IPS-18c (cell line): ENCODE data around the gene MARCO.

Source experiments
- H3K4me3 ChIP-seq: 2 replicates; pipeline ENCODE4 v1.7.0; 2013; ENCODE audit warnings: low read depth, mild to moderate bottlenecking, low read length, moderate library complexity; ENCODE audit not compliant: insufficient read depth
- H3K9me3 ChIP-seq: one replicate; pipeline ENCODE4 v1.6.1; 2013; ENCODE audit warnings: mild to moderate bottlenecking, low read length, moderate library complexity; ENCODE audit not compliant: control insufficient read depth, insufficient read depth

MARCO gene

DNA sequence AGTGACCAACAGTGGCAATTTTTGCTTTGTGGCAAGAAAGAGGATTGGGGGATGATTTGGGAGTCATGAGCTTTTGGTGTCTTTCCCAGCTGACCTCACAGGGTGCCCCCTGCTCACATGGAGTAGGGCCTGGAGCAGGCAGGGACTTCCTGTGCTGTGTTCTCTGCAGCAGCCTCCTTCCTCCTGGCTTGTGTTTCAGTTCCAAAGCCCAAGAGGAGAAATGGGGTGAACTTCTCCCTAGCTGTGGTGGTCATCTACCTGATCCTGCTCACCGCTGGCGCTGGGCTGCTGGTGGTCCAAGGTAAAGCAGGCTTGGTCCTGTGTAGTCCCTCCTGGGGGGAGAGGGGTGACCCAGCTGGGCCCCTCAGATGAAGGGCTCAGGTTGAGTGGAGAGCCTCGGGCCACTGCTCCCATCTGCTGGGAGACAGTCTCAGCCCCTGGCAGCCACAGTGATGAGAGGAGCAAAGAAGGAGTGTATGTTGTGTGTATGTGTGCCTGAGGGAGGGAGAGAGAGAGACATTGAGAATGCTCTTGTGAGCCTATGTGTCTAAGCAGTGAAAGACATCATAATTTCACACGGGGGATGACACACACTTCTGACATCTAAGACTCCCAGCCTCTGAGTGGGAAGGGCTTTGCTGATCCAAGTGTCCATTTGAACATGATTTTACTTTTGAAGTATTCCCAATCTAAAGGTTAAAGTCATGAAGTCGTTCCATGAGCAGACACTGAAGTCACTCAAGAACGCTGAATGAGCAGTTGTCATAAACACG is 27.2 kb downstream of the MARCO start:
- Histone ChIP-seq H3K9me3 (no peaks in the 10 kb centered on the region), H3K4me3 (no peak overlapping the region)

DNA sequence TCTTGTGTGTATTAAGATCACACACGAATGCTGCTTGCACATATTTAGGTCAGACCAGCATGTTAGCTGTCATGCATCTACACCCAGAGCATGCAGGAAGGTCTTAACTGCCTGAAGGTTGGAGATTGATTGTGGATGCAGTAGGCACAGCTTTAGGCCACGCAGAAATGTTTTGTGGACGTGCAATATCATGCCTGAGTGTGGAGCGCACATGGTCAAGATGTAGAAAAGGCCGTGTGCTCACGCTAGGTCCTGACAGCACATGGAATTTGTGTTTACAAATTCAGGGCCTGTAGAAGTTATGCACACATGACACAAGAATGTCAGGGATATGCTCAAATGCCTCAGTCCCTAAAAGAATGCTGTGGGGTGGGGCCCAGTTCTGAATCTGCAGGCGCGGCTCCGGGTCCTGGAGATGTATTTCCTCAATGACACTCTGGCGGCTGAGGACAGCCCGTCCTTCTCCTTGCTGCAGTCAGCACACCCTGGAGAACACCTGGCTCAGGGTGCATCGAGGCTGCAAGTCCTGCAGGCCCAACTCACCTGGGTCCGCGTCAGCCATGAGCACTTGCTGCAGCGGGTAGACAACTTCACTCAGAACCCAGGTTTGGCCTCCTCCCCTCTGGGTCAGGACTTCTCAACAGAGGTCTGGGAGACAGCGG is 27.9 kb downstream of the MARCO start:
- no peaks in the 10 kb centered on the region for H3K9me3 ChIP-seq
- H3K4me3 ChIP-seq: no peak overlapping the region

DNA sequence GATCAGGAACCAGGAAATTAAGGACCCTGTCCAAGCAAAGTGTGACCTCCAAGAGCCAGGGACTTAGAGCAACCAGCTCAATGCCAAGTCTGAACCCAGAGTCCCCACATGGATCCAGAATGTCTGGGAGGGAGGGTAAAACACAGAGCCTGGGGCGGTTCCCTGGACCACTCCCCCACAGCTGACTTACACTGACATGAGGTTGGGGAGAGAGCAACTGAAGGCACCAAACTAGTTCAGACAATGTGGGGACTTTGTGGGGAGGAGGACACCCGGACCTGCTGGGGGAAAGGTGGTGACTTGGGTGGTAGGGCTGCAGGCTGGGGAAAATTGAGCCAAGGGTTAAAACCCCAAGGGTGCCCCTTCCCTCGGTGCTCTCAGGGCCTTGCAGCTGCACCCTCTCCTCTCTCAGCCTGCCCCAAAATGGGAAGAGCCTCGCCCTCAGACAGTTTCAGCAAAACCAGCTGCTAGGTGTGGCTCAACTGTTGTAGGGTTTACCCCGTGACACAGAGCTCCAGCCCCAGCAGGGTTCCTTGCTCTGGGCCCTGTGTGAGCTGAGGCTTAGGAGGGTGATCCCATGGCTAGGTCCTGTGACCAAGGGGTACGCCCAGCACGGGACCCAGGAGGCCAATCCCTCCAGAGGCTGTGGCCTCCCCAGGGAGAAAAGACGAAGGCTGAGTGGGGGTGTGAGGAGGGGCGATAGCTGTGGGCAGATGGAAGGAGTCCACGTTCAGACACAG is 28.6 kb downstream of the MARCO start:
- no peak overlapping the region for H3K4me3 ChIP-seq
- no peaks in the 10 kb centered on the region for H3K9me3 ChIP-seq

DNA sequence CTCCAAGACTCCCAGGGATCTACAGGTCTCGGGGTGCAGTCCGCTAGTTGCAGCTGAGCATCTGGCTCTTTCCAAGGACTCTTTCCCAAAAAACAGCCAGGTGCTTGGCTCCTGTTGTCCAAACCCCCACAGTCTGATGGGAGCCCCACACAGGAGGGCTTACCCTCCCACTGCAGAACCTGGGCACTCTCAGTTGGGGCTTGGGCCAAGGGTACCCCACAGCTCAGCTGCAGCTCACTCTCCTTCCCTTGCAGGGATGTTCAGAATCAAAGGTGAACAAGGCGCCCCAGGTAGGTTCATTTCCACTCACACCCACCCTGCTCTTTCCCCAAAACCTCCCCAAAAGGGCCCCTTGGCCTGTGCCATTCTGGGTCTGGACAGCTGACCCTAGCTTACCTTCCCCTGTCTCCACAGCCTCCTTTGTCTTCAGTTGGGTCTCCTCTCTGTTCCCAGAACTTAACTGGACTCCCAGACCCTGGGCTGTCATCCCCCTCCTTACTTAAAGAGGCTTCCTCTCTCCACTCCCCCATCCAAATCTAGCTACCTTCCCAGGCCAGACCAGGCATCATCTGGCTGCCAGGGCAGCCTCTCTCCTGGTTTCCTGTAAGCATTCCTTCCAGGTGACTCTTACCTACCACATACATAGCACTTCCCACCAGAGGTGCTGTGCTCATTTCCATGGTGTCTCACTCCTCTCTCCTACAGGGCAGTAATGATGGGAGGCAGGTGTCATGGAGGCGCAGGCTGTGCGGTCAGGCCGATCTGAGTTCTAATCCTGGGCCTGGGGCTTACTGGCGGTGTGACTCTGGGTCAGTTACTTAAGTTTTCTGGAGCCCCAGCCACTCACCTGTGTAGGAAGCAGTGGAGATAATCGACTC is 29.5 kb downstream of the MARCO start:
- Histone ChIP-seq H3K4me3 (no peak overlapping the region), H3K9me3 (no peaks in the 10 kb centered on the region)

- H3K4me3 ChIP-seq: no peak overlapping the region
- no peaks in the 10 kb centered on the region for H3K9me3 ChIP-seq
These were observed 31.6 kb downstream of the MARCO start for GRCh38 chr2:118973542-118973951.

- Histone ChIP-seq H3K4me3 (no peak overlapping the region), H3K9me3 (no peaks in the 10 kb centered on the region)
These were observed 32.4 kb downstream of the MARCO start for GRCh38 chr2:118974103-118974993.

DNA sequence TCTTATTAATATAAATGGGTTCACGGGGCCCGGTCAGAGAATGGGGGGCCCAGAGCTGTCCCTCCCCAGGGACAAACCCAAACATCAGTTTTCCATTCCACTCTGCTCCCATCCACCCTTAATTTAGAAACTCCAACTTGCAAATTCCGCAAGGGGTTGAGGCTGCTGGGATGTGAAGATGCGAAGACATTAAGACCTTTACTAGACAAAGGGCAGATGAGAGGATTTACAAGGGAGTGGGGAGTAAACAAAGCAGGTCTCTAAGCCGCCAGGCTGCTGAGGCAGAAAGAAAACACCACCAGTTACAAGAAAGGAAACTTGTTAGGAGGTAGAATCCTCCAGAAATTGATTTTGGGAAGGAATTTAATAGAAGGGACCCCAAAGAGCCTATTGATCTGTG is 33.1 kb downstream of the MARCO start:
- H3K9me3 ChIP-seq: no peaks in the 10 kb centered on the region
- H3K4me3 ChIP-seq: no peak overlapping the region

DNA sequence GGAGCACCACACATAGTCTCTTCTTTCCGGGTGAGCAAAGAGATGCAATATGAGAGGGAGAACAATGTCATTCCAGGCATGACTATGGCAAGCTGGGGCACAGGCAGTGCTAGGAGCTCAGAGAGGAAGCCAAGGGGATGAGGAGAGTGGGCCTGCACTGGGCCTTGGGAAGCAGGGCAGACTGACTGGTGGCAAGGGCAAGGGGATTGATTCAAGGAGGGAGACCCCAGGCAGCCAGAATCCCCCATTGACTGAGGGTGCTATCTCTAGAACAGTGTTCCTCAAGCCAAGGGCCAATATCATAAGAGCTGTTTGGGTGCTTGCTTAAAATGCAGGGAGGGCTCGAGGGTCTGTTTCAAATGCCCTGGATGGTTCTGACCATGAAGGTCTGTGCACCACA is 36.1 kb downstream of the MARCO start:
- no peak overlapping the region for H3K4me3 ChIP-seq

GRCh38 chr2:118979152-118979861 is 37.3 kb downstream of the MARCO start:
- H3K9me3 ChIP-seq: no peaks in the 10 kb centered on the region
- H3K4me3 ChIP-seq: no peak overlapping the region

More for the DNA sequence above, 36.1 kb downstream of the MARCO start:
- no peaks in the 10 kb centered on the region for H3K9me3 ChIP-seq

GRCh38 chr2:118980022-118980421 is 38.0 kb downstream of the MARCO start:
- Histone ChIP-seq H3K9me3 (no peaks in the 10 kb centered on the region), H3K4me3 (no peak overlapping the region)

- H3K4me3 ChIP-seq: no peak overlapping the region
- H3K9me3 ChIP-seq: no peaks in the 10 kb centered on the region
These were observed 38.6 kb downstream of the MARCO start for GRCh38 chr2:118980573-118980972.

DNA sequence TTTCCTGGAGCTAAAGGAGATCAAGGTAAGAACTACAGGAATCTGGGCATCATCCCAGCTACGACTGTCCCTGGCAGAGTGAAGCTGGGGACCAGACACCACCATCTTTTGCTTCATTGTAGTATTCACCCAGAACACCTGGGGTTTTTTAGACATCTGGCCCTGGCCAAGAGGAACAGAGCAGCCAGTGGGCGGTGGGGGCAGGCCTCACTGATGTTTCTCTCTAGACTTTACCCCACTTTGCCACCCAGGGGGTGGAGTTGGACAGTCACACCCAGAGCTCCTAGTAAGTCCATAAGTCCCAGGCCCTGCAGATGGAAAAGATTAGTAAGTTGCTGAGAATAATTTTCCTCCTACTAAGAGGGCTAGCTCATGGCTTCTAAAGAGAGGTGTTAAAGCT is 39.6 kb downstream of the MARCO start:
- H3K4me3 ChIP-seq: no peak overlapping the region
- no peaks in the 10 kb centered on the region for H3K9me3 ChIP-seq

- Histone ChIP-seq H3K9me3 (no peaks in the 10 kb centered on the region), H3K4me3 (no peak overlapping the region)
These were observed 40.0 kb downstream of the MARCO start for GRCh38 chr2:118982039-118982438.

DNA sequence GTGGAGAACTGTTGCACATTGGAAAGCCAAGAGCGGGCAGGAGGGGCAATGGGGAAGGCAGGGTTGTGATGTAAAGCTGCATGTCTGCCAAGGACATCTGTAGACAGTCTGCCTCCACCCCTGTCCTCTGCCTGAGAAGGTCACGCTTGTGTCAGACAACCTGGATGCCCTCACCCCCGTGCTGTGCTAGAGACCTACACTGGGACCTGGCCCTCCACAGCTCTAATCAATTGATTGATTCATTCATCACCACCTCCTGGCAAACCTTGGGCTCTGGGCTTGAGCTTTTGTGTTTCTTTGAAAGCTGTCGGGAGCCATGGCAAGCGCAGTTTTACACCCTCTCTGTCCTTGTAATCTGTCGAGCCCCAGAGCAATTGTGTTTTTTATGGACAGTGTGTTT is 41.1 kb downstream of the MARCO start:
- Histone ChIP-seq H3K4me3 (no peak overlapping the region), H3K9me3 (no peaks in the 10 kb centered on the region)

- H3K9me3 ChIP-seq: no peaks in the 10 kb centered on the region
These were observed 41.9 kb downstream of the MARCO start for GRCh38 chr2:118983915-118984314.

DNA sequence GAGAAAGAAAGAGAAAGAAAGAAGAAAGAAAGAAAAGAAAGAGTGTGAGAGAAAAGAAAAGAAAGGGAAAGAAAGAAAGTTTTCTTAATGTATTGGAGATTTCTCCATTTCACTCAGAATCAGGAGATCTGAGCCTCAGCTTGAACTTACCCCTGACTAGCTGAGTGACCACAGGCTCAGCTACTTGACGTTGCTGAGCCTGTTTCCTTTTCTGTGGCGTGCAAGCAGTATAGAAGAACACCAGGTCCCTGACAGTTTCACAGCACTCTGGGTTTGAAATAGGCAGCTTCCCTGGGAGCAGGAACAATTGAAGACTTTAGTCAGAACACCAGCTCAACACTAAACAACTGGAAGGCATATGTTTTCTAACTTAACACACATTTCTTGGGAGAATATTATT is 44.7 kb downstream of the MARCO start:
- no peak overlapping the region for H3K4me3 ChIP-seq
- H3K9me3 ChIP-seq: no peaks in the 10 kb centered on the region

More at GRCh38 chr2:118983915-118984314, 41.9 kb downstream of the MARCO start:
- no peak overlapping the region for H3K4me3 ChIP-seq
